ENCODE measurements around the gene CLEC16A.
"Not testable (repeated sequence)": the region's sequence is repeated elsewhere in the genome, so short reads cannot be mapped to it uniquely, and the experiment has no call there.

Gene CLEC16A

GRCh38 chr16:10944249-10945064 lies at the start of gene CLEC16A:
Gene CLEC16A (plus strand): TSS chr16:10944564. CDS start chr16:10944718, 154 bp downstream.
- peak; percentile 94 for DNase-seq (ENCODE audit: low spot score)

DNA sequence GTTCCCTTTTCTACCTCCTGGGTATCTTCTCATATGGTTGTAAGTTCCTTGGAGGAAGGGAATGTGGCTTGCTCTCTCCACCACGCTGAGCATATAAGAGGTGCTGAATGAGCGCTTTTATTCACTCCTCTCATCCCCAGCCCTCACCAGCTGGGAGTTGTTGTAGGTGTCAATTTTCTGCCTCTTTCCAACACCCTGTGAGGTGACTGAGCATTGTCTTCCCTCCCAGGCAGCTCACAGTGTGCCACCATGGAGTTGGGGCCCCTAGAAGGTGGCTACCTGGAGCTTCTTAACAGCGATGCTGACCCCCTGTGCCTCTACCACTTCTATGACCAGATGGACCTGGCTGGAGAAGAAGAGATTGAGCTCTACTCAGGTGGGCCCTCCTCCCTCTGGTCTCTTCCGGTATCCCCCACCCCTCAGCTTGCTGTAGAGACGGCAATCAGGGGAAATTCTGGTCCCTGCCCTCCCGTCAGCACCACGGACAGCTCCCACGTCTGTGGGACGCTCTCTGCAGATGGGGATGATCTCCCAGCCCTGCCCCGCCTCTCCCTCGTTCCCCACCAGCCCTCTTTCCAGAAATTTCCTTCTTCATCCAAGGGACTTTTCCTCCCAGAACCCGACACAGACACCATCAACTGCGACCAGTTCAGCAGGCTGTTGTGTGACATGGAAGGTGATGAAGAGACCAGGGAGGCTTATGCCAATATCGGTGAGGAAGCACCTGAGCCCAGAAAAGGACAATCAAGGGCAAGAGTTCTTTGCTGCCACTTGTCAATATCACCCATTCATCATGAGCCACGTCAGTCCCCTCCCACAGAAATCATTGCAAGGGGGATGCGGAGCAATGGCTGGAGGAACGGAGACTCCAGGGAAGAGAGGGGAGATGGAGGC lies 49.1 kb upstream of the CLEC16A start:
- peak; percentile 36 for DNase-seq (ENCODE audit: low spot score)

- no peak for DNase-seq (ENCODE audit: low spot score)
These were observed 48.2 kb upstream of the CLEC16A start for GRCh38 chr16:10896165-10896564.

GRCh38 chr16:10896723-10897122 lies 47.6 kb upstream of the CLEC16A start:
- no peak for DNase-seq (ENCODE audit: low spot score)

- no peak for DNase-seq (ENCODE audit: low spot score)
These were observed 47.2 kb upstream of the CLEC16A start for GRCh38 chr16:10897134-10897533.

DNA sequence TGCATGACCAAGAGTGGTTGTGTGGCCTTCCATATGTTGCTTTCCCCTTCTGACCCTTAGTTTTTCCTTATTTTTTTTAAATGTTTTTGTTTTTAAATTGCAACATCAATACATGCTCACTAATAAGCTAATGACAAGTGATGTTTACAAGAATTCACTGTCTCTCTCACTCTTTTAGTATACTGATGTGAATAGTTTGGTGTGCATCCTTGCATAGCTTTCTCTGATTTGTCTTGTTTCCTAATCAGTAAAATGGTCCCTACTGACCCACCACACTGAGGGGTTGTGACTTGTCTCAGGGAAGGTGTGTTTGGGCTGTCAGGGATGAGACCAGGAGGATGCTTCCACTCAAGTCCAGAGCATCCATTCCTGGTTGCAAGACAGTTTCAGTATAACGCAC lies 41.4 kb upstream of the CLEC16A start:
- no peak for DNase-seq (ENCODE audit: low spot score)

GRCh38 chr16:10906482-10906881 lies 37.9 kb upstream of the CLEC16A start:
- no peak for DNase-seq (ENCODE audit: low spot score)

GRCh38 chr16:10906914-10907756 lies 37.2 kb upstream of the CLEC16A start:
- DNase-seq (ENCODE audit: low spot score) = no peak

DNA sequence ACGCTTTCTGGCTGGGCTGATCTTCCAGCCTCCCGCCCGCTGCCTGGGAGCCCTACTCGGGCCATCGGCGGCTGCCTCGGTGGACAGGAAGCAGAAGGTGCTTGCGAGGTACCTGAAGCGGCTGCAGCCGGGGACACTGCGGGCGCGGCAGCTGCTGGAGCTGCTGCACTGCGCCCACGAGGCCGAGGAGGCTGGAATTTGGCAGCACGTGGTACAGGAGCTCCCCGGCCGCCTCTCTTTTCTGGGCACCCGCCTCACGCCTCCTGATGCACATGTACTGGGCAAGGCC lies 36.7 kb upstream of the CLEC16A start:
- DNase-seq (ENCODE audit: low spot score) = no peak

GRCh38 chr16:10911267-10911666 lies 33.1 kb upstream of the CLEC16A start:
- no peak for DNase-seq (ENCODE audit: low spot score)

DNA sequence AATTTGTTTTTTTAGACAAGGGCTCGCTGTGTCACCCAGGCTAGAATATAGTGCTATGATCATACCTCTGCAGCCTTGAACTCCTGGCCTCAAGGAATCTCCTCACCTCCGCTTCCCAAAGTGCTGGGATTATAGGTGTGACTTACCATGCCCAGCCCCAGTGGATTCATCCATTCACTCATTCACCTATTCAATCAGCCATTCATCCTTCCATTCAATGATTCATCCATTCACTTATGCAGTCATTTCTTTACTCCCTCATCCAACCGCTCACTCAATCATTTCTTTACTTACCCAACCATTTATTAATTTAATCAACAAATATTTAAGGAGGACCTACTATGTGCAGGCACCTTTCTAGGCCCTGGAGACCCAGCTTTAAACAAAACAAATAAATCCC lies 27.8 kb upstream of the CLEC16A start:
- DNase-seq (ENCODE audit: low spot score) = no peak

- peak; percentile 88 for DNase-seq (ENCODE audit: low spot score)
These were observed 25.9 kb upstream of the CLEC16A start for GRCh38 chr16:10918294-10919002.

GRCh38 chr16:10919003-10919351 lies 25.4 kb upstream of the CLEC16A start:
- DNase-seq (ENCODE audit: low spot score) = no peak

DNA sequence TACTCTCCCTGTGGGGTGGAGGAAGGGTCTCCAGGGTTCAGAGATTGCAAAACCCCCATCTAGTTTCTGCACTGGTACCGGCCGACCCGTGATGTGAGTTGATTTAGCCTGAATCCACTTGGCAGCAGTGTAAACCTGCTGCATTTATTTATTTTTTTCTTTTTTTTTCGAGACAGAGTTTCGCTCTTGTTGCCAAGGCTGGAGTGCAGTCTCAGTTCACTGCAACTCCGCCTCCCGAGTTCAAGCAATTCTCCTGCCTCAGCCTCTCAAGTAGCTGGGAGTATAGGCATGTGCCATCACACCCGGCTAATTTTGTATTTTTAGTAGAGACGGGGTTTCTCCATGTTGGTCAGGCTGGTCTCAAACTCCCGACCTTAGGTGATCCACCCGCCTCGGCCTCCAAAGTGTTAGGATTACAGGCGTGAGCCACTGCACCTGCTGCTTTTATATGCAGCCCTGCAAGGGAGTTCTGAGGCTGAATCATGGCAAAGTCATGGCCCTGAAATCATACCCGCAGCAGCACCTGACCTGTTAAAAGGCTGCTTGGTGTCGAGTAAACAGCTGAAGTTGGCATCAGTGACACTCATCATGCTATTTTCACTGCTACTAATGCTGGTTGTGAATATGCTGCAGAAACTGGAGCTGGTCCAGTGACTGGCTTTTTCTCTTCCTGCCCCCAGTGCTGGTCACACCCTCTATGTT lies 23.5 kb upstream of the CLEC16A start:
- peak; percentile 28 for DNase-seq (ENCODE audit: low spot score)

GRCh38 chr16:10921536-10922327 lies 22.6 kb upstream of the CLEC16A start:
- DNase-seq (ENCODE audit: low spot score) = no peak

GRCh38 chr16:10922328-10923145 lies 21.8 kb upstream of the CLEC16A start:
- DNase-seq (ENCODE audit: low spot score) = no peak

- no peak for DNase-seq (ENCODE audit: low spot score)
These were observed 21.2 kb upstream of the CLEC16A start for GRCh38 chr16:10923146-10923649.

DNA sequence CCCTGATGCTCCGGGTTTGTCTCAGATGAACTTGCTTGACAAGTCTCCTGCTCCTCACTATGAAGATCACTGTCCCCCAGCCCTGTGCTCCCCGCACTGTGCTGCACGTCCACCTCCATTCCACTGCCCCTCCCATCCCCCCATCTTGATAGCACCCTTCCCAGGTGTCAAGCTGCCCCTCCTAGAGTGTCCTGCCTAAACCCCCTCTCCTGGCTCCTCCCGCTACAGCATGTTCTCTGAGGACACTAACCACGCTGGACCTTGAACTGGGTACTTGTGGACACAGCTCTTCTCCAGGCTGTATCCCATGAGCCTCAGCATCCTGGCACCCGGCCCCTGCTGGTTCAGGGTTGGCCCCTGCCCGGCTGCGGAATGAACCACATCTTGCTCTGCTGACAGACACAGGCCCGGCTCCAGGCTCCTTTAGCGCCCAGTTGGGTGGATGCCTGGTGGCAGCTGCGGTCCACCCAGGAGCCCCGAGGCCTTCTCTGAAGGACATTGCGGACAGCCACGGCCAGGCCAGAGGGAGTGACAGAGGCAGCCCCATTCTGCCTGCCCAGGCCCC lies 20.6 kb upstream of the CLEC16A start:
- DNase-seq (ENCODE audit: low spot score) = no peak

- not testable (repeated sequence) for DNase-seq (ENCODE audit: low spot score)
These were observed 19.1 kb upstream of the CLEC16A start for GRCh38 chr16:10925285-10925684.
